ENCODE measurements around the gene HOXB1.

The HOXB1 gene

GRCh38 chr17:48570325-48571023 lies 39.7 kb upstream of the HOXB1 start:
- H3K36me3 ChIP-seq (ENCODE audit: insufficient read depth, low read length) = no peaks in the 10 kb centered on the region
- H3K9ac ChIP-seq (ENCODE audit: low read depth, low read length) = no peak overlapping the region
- ATAC-seq (ENCODE audit: insufficient read depth, low read depth) = no peak
- no peak overlapping the region for H3K4me2 ChIP-seq (ENCODE audit: insufficient read depth, low read length)
- H3K27ac ChIP-seq (ENCODE audit: low read length) = no peak overlapping the region
- H2AFZ ChIP-seq (ENCODE audit: low read depth, low read length) = no peak overlapping the region
- no peak overlapping the region for H3K4me3 ChIP-seq (ENCODE audit: low read depth in 1 of 2, low read length in 2 of 2)
- H3K27me3 ChIP-seq (ENCODE audit: insufficient read depth, low read length, poor library complexity) = peaks cover 49% of the 10 kb centered on the region
- no peaks in the 10 kb centered on the region for H3K9me3 ChIP-seq (ENCODE audit: insufficient read depth, low read length, severe bottlenecking)
- no peaks in the 10 kb centered on the region for H3K79me2 ChIP-seq (ENCODE audit: insufficient read depth, low read length)
- H4K20me1 ChIP-seq (ENCODE audit: insufficient read depth, low read length) = no peaks in the 10 kb centered on the region
- H3K4me1 ChIP-seq (ENCODE audit: insufficient read depth, low read length) = no peaks in the 10 kb centered on the region
- DNase-seq = no peak
- TF ChIP-seq, protein P1, sequence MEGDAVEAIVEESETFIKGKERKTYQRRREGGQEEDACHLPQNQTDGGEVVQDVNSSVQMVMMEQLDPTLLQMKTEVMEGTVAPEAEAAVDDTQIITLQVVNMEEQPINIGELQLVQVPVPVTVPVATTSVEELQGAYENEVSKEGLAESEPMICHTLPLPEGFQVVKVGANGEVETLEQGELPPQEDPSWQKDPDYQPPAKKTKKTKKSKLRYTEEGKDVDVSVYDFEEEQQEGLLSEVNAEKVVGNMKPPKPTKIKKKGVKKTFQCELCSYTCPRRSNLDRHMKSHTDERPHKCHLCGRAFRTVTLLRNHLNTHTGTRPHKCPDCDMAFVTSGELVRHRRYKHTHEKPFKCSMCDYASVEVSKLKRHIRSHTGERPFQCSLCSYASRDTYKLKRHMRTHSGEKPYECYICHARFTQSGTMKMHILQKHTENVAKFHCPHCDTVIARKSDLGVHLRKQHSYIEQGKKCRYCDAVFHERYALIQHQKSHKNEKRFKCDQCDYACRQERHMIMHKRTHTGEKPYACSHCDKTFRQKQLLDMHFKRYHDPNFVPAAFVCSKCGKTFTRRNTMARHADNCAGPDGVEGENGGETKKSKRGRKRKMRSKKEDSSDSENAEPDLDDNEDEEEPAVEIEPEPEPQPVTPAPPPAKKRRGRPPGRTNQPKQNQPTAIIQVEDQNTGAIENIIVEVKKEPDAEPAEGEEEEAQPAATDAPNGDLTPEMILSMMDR (IDR thresholded peaks at IDR 0.05; ENCODE audit: borderline replicate concordance, extremely low read depth, low read length, poor library complexity, severe bottlenecking) = no peak
- no peak for TF ChIP-seq EZH2 (IDR thresholded peaks at IDR 0.05; ENCODE audit: borderline replicate concordance, low read depth, low read length, severe bottlenecking)

- H3K4me3 ChIP-seq (ENCODE audit: low read depth in 1 of 2, low read length in 2 of 2) = no peak overlapping the region
- H3K4me2 ChIP-seq (ENCODE audit: insufficient read depth, low read length) = no peak overlapping the region
- H3K9ac ChIP-seq (ENCODE audit: low read depth, low read length) = no peak overlapping the region
Observed at GRCh38 chr17:48569674-48570324, 39.0 kb upstream of the HOXB1 start.

GRCh38 chr17:48569240-48569582 lies 38.4 kb upstream of the HOXB1 start:
- H3K9me3 ChIP-seq (ENCODE audit: insufficient read depth, low read length, severe bottlenecking) = no peaks in the 10 kb centered on the region
- peaks cover 44% of the 10 kb centered on the region for H3K27me3 ChIP-seq (ENCODE audit: insufficient read depth, low read length, poor library complexity)
- DNase-seq (no peak), ATAC-seq (ENCODE audit: insufficient read depth, low read depth) (no peak)
- no peaks in the 10 kb centered on the region for H4K20me1 ChIP-seq (ENCODE audit: insufficient read depth, low read length)
- no peak overlapping the region for H3K4me3 ChIP-seq (ENCODE audit: low read depth in 1 of 2, low read length in 2 of 2)
- no peak overlapping the region for H3K27ac ChIP-seq (ENCODE audit: low read length)
- no peaks in the 10 kb centered on the region for H3K36me3 ChIP-seq (ENCODE audit: insufficient read depth, low read length)
- no peak overlapping the region for H3K9ac ChIP-seq (ENCODE audit: low read depth, low read length)
- no peak for TF ChIP-seq EZH2 (IDR thresholded peaks at IDR 0.05; ENCODE audit: borderline replicate concordance, low read depth, low read length, severe bottlenecking)
- TF ChIP-seq, protein P1 (IDR thresholded peaks at IDR 0.05; ENCODE audit: borderline replicate concordance, extremely low read depth, low read length, poor library complexity, severe bottlenecking) = no peak
- no peak overlapping the region for H3K4me2 ChIP-seq (ENCODE audit: insufficient read depth, low read length)
- H3K79me2 ChIP-seq (ENCODE audit: insufficient read depth, low read length) = no peaks in the 10 kb centered on the region
- H2AFZ ChIP-seq (ENCODE audit: low read depth, low read length) = no peak overlapping the region
- H3K4me1 ChIP-seq (ENCODE audit: insufficient read depth, low read length) = no peaks in the 10 kb centered on the region

More at GRCh38 chr17:48569674-48570324, 39.0 kb upstream of the HOXB1 start:
- TF ChIP-seq, protein P1 (IDR thresholded peaks at IDR 0.05; ENCODE audit: borderline replicate concordance, extremely low read depth, low read length, poor library complexity, severe bottlenecking) = no peak
- no peak for TF ChIP-seq EZH2 (IDR thresholded peaks at IDR 0.05; ENCODE audit: borderline replicate concordance, low read depth, low read length, severe bottlenecking)
- no peaks in the 10 kb centered on the region for H4K20me1 ChIP-seq (ENCODE audit: insufficient read depth, low read length)
- H3K9me3 ChIP-seq (ENCODE audit: insufficient read depth, low read length, severe bottlenecking) = no peaks in the 10 kb centered on the region
- no peak overlapping the region for H2AFZ ChIP-seq (ENCODE audit: low read depth, low read length)
- no peak overlapping the region for H3K27ac ChIP-seq (ENCODE audit: low read length)
- DNase-seq (no peak), ATAC-seq (ENCODE audit: insufficient read depth, low read depth) (no peak)
- peaks cover 49% of the 10 kb centered on the region for H3K27me3 ChIP-seq (ENCODE audit: insufficient read depth, low read length, poor library complexity)
- no peaks in the 10 kb centered on the region for H3K79me2 ChIP-seq (ENCODE audit: insufficient read depth, low read length)
- H3K36me3 ChIP-seq (ENCODE audit: insufficient read depth, low read length) = no peaks in the 10 kb centered on the region
- no peaks in the 10 kb centered on the region for H3K4me1 ChIP-seq (ENCODE audit: insufficient read depth, low read length)

Measured in DND-41 (cell line).